Fibroblast of lung (primary cell): ENCODE measurements around the gene PPP1R1C.

ENCODE experiments used
- EZH2 ChIP-seq: IDR thresholded peaks from 2 replicates; pipeline ENCODE4 v1.5.1; 2012; ENCODE audit warnings: low read length, control low read depth, mild to moderate bottlenecking; ENCODE audit errors: missing control alignments
- TF ChIP-seq, protein P1 (sequence below), 2 donors: IDR thresholded peaks in 1 of 2; conservative IDR thresholded peaks in 1 of 2; 1 replicate in 1 of 2; 2 replicates in 1 of 2; pipeline ENCODE4 v1.5.1; 2011 to 2012; ENCODE audit warnings: low read length in 2 of 2, control low read depth in 1 of 2, inconsistent platforms in 1 of 2, low read depth in 1 of 2, mild to moderate bottlenecking in 1 of 2

DNA sequence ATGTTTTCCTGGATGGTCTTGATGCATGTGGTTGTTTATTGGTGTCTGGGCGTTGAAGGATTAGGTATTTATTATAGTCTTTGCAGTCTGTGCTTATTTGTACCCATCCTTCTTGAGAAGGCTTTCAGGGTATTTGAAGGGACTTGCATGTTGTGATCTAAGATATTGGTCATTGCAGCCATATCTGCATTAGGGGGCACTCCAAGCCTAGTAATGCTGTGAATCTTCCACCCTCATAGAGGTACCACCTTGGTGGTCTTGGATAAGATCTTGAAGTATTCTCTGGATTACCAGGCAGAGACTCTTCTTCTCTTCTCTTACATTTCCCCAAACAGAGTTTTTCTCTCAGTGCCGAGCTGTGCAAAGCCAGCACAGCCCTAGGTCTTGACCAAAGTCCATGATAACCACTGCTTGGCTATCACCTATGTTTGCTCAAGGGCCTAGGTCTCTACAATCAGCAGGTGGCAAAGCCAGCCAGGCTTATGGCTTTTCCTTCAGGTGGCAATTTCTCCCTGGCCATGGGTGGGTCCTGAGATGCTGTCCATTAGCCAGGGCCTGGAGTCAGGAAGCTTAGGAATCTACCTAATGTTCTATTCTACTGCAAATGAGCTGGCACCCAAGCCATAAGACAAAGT lies 15.4 kb upstream of the PPP1R1C start:
- TF ChIP-seq, protein P1, sequence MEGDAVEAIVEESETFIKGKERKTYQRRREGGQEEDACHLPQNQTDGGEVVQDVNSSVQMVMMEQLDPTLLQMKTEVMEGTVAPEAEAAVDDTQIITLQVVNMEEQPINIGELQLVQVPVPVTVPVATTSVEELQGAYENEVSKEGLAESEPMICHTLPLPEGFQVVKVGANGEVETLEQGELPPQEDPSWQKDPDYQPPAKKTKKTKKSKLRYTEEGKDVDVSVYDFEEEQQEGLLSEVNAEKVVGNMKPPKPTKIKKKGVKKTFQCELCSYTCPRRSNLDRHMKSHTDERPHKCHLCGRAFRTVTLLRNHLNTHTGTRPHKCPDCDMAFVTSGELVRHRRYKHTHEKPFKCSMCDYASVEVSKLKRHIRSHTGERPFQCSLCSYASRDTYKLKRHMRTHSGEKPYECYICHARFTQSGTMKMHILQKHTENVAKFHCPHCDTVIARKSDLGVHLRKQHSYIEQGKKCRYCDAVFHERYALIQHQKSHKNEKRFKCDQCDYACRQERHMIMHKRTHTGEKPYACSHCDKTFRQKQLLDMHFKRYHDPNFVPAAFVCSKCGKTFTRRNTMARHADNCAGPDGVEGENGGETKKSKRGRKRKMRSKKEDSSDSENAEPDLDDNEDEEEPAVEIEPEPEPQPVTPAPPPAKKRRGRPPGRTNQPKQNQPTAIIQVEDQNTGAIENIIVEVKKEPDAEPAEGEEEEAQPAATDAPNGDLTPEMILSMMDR (conservative IDR thresholded peaks at IDR 0.05 in 1 of 2, IDR thresholded peaks at IDR 0.05 in 1 of 2; ENCODE audit: low read depth in 1 of 2, low read length in 2 of 2) = no peak
- no peak for TF ChIP-seq EZH2
